Measurements from ENCODE around the gene CSF1R.

Gene CSF1R

DNA sequence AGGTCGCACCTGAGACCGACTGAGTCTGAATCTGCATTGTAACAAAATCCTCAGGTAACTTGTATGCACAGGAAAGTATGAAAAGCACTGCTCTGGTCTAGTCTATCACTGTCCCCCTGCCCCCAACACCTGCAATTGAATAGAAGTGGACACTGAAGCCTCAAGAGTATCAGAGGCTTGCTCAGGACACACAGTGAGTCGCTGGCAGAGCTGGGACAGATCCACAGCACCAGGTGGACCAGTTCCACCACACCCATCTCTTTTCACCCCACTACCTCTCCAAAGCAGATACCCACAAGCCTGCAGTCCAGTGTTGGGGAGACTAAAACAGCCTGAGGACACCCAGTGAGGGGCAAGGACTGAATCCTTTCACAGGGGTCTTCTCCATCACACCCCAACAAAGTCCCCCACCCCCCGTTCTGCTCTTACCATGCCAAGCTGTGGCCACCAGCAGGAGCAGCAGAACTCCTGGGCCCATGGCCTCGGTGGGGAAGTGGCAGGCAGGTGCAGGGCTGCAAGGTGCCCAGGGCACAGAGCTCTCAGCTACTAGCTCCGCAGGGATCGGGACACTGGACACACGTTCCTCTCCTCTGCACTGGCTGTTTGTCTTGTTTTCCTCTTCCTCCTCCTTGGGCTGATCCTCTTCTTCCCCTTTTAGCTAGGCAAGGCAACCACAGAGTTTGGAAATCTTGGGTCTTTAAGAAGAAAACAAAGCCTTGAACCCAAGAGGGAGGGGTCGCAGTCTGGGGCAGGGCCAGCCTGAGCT is at the start of gene CSF1R:
CSF1R (minus strand) TSS at position 605 of the 766 bp plus-strand sequence; CDS start at position 478, 127 bp downstream.
- no peak for DNase-seq (ENCODE audit: low read depth in 2 of 3, low spot score in 2 of 3)

DNA sequence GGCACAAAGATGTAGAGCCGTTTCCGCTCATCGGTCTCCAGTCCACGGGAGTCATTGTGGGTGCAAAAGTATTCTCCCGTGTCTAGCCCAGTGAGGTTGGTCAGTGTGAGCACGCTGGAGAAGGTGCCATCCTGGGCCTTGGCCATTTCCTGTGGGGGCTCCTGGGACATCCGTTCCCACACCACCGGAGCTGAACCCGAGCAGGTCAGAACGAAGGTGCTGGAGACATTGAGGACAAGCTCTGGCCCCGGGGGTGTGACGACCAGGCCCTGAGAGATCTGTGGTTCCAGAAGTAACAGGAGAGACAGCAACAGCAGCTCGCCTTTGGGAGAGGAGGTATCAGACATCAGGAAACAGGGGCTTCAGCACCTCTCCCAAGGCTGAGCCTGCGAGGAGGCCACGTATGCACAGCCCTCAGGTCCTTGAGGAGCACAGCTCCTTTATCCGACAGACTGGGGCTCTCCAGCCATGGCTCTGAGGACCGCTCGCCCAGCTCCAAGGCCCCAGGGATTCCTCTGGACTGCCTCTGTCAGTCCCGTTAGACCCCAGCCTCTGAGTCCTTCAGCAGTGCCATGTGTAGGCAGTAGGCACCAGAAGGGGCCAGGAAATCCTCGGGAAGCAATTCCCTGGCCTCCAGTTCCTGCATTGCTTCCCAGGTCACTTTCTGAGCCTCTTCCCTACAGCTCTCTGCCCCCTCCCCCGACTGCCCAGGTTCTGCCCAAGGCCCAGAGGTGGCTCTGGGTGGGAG is 49.4 kb upstream of the CSF1R start:
- no peak for DNase-seq (ENCODE audit: low read depth in 2 of 3, low spot score in 2 of 3)

DNA sequence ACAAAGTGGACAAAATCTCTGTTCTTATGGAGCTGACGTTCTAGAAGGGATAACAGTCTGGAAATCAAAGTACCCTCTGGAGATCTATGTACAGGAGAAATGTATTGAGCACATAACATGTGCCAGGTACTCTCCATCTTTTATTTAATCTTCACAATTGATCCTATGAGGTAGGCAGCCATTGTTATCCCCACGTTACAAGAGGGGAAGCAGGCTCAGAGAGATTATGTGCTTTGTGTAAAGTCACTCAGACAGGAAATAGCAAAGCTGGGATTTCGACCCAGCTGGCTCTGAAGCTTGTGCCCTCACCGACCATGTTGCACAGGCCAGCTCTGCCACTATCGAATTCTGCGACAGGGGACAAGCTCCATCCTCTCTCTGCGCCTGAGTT is 47.8 kb upstream of the CSF1R start:
- DNase-seq (ENCODE audit: low read depth in 2 of 3, low spot score in 2 of 3), result no peak

DNA sequence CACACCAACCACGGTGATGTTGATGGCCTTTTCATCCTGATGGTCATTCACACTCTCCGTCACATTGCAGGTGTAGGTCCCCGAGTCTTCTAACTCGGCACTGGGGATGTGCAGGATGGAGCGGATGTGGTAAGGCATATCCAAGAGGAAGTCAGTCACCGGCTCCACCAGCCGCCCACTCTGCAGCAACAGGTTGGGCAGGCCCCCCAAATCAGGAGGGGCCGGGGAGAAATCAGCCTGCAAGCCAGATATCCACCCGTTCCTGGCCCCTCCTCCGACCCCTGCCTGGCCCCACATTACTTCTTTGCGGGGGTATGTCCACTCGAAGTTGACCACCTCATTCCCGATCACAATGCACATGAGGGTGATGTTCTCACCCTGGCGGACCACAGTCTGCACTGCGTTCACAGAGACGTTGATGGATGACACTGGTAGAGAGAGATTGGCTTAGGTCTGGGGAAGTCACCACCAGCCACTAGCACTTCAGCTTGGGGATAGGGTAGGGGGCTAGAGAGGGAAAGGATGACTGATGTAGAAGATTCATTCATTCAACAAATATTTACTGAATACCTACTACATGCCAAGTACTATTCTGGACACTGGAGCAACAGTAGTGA is 47.3 kb upstream of the CSF1R start:
- DNase-seq (ENCODE audit: low read depth in 2 of 3, low spot score in 2 of 3), result no peak

DNA sequence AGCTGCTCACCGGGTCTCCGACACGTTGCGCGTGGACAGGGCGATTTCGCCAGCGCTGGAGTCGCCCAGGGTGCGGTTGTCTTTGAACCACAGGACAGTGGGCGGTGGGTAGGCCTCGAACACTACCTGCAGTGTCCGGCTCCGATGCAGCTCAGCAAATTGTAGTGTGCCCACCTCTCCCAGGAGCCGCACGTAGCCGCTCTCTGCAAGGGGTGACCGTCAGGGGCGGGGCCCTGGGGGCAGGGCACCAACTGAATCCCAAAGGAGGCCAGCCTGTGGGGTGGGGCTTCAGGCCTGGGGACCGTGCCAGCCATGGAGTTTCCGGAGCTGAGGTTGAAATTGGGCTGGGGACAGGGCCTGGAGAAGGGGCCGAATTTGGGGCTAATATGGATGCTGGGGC is 46.4 kb upstream of the CSF1R start:
- DNase-seq (ENCODE audit: low read depth in 2 of 3, low spot score in 2 of 3), result no peak

DNA sequence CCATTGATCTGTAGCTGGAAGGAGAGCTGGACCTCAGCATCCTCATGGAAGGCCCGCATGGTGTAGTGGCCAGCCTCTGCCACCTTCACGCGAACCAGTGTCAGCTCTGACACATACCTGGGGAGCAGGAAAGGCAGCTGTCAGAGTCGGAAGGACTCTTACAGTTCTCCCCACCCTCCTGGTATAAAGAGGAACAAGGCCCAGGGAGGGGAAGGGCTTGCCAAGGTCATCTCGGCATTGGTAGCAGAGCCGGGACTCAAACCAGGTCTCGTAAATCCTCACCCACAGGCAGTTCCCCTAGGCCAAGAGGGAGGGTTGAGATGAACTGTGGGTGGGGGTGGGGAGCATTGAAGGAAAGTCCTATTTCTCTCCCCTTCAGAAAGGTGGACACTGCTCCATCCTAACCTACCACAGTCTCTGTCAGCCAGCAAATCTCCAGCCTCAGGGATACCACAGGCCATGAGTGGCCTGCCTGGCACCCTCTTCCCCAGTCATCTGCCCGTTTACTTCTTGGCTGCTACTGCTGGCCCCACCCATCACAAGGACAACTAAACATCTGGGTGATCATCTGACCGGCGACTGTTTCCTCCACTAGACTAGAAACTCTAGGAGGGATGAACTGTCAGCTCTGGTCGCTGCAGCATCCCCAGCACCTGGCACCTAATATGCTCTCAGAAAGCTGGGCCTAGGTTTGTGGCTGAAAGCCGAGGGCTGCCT is 45.8 kb upstream of the CSF1R start:
- DNase-seq (ENCODE audit: low read depth in 2 of 3, low spot score in 2 of 3), result no peak

DNA sequence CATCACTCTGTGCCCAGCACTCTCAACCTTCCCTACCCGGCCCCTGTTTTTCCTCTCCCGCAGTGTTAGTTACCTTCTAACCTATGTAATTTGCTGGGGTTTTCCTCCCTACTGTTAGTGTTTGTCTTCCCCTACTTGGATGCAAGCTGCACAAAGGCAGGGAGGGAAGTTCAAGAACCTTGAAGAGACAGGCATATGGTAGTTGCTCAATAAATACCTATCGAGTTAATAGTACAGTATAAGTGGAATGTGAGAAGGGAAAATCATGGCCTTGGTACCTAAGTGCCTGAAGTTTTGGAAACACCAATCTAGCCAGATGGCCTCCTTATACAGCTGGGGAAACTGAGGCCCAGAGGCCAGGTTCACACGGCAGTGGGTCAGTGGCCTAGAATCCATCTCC is 45.1 kb upstream of the CSF1R start:
- DNase-seq (ENCODE audit: low read depth in 2 of 3, low spot score in 2 of 3), result no peak

DNA sequence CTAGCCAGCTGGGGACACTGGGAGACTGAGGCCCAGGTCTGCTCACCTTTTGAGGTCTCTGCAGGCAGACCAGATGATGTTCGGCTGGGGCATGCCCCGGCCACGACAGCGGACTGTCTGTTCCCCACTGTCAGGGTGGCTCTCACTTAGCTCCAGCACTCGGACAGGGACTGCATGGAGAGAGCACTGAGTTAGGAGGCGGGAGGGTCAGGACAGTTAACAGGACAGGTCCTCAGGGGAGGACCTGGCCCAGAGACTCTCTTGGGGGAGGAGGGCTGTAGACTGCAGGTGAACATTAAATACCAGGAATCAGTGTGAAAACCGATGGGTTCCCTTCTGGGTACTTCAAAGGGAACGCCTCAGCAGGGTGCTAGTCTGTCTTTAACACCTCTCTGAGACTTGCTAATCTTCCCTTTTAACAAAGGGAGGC is 44.2 kb upstream of the CSF1R start:
- no peak for DNase-seq (ENCODE audit: low read depth in 2 of 3, low spot score in 2 of 3)

DNA sequence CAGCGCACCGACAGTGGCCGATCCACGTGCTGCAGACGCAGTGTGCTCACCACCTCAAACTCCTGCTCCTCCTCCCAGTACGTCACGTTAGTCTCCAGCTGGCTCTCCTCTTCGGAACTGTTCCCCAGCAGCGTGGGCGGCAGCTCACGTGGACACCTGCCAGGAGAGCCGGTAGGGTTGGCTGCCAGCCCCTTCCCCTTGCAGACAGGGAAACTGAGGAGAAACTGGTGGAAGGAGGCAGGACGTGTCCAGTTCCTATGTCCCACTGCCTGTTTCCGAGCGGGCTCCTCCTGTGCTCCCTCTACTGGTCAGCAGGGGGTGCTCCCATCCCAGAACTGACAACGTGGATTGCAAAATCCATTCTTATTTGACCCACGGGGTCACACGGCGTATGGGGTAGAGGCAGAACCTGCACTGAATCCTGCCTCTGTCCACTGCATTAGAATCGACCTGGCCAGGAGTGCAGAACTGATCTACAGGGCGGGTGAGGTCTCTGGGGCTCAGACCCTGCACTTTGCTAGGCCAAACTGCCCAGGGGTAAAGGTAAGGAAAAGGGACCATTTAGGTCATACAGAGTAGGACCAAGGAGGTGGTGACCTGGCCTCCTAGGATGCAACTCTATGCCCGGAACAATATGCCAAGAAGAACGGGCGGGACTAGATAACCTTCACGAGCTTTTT is 43.6 kb upstream of the CSF1R start:
- DNase-seq (ENCODE audit: low read depth in 2 of 3, low spot score in 2 of 3), result peak; percentile 2 to 23 (median 13)

DNA sequence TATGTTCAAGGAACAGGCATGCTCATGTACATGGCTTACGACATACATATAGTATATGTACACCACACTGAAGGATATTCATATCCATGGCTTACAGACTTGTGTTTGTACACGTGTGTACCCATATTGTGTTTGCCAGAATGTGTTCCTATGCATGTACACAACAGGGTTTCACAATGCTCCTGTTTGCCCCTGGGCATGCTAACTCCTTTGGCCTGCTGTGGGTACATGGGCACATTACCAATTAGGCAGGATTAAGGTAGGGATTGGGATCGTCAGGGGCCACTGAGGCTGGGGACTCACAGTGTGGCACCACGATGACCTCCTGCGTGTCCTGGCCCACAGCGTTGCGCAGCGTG is 43.1 kb upstream of the CSF1R start:
- no peak for DNase-seq (ENCODE audit: low read depth in 2 of 3, low spot score in 2 of 3)

DNA sequence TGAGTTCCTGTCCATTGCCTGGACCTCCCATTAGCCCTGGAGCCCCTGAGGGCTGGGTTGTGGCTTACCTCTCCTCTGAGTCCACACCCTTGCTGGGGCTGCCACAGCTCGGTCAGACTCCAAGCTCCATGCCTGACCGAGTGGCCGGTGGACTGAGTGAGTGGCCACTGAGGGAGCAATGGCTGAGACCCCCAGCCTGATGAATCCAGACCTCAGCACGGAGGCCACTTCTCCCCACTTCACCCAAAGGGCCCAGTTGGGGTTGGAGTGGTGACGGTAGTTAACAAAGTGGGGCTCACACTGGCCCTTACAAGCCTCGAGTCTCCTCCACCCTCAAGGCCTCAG is 40.5 kb upstream of the CSF1R start:
- no peak for DNase-seq (ENCODE audit: low read depth in 2 of 3, low spot score in 2 of 3)

DNA sequence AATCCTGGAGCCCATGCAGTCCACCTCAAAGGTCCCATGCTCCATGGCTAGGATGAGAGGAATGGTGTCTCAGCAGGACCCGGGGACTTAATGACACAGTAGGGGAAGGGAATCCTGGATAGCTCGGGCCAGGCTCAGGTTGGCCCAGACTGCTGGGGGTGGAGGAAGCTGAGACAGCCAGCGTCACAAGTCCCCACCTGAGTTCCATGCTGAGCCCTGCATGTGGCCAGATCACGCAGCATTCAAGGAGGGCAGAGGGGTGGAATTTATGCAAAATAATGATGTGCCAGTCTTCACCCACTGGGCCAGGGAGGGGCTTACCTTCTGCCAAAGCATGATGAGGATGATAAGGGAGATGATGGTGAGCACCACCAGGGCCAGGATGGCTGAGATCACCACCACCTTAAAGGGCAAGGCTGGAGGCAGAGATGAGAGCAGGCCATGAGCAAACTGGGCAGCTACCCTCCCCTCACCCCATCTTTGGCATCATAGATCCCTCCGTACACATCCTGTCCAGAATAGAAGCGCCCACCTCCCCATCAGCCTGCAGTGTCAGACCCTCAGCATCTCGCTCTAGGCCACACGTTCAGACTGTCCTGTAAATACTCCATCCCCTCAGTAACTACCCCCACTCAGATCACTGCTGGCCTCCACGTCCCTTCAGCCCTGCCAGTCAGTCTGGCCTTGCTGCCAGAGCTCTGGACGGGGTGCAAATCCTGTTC is 40.0 kb upstream of the CSF1R start:
- DNase-seq (ENCODE audit: low read depth in 2 of 3, low spot score in 2 of 3), result no peak

DNA sequence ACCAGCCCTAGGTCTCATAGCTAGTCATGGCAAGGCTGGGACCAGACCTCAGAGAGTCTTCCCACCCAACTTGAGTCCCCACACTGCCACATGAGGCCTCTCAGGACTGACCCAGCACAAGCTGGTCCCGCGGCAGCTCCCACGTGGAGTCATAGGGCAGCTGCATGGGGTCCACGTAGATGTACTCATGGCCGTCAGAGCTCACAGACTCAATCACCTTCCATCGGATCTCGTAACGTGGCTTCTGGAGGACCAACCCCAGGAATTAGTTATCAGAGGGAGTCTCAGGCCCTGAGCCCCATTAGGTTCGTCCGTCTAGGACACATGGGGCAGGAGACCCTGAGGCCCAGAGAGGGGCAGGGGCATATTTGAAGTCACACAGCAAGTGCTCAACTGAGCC is 39.0 kb upstream of the CSF1R start:
- no peak for DNase-seq (ENCODE audit: low read depth in 2 of 3, low spot score in 2 of 3)

DNA sequence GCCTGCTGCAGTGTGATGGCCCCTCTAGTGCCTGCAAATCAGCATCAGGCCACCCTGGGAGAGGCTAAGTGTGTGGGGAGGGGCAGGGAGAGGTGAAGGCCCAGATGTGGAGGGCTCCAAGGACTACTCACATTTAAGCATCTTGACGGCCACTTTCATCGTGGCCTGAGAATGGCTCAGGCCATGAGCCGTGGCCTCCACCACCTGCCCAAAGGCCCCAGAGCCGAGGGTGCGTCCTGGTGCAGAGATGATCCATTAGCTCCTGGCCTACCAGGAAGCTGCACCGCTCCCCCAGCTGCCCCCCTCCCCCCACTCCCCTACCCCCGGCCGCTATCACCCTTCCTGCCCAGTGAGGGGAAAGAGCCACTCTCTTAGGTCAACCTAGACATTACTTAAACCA is 38.2 kb upstream of the CSF1R start:
- DNase-seq (ENCODE audit: low read depth in 2 of 3, low spot score in 2 of 3), result no peak

DNA sequence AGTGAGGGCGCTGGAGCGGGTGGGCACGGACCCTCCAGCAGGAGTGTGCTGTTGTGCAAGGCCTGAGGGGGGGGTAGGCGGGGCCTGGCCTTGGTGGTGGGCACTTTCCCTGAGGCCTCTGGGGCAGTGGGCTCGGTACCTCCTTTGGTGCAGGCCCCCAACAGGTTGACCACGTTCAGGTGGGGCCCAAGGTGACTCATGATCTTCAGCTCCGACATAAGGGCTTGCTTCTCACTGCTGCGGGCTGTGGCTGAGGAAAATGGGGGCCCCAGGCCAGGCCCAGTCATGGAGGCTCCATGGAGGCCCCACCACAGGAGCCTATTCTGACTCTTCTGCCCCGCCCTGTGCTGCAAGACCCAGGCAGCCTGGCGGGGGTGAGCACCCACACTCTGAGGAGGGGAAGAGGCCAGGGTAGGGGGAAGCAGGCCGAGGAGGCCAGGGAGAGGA is 37.8 kb upstream of the CSF1R start:
- no peak for DNase-seq (ENCODE audit: low read depth in 2 of 3, low spot score in 2 of 3)

DNA sequence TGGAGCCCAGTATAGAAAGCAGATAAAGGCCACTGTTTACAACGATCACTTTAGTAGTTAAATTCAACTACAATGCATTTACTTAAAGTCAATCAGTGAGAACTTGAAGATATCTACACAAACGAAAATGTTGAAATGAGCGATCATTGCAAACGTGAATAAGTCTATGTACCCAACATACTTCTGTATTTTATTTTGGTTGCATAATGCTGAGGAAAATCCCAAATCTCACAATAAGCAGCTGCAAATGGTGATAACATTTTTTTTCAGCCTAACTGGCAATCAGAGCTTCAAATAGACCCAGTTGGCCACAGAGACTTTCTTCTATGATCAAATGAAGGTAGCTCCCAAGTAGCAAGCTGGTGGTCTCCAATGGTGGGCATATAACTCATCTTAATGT is 37.2 kb upstream of the CSF1R start:
- no peak for DNase-seq (ENCODE audit: low read depth in 2 of 3, low spot score in 2 of 3)

DNA sequence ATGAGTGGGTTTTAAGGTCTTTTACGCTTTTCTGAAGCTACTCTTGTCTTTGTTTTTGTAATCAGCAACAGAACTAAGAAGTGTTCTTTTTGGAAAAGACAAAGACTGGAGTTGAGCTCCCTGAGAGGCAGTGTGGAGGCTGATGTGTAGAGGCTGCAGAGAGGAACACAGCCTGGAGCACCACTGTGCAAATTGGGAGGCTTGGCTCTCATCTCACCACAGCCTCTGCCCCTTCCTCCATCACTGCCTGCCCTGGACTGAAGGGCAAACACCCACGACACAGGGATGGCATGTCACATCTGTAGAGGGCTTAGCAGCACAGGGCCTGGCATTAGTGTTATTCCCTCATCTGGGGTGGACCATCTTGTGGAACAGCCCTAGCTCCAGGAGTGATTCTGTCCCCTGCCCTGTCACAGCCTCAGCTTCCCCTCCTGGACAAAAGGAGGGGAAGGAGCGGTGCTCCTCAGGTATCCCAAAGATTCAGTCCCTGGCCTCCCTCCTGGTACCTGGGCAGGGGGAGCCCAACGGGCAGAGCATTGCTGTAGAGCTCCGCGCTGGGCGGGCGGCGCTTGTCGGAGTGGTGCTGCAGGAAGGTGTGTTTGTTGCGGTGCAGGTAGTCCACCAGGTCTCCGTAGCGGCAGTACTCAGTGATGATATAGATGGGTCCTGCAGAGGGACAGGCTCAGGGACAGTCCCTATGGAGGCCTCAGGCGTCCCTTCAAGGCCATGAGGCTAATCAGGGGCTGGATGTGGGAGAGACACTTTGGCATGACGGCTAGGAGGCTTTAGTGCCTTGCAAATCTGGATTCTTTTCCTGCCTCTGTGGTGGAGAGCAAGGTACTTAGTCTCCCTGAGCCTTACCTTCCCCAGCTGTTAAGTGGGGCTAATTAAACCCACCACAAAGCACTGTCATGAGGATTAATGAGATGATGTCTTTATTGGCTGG is 36.5 kb upstream of the CSF1R start:
- DNase-seq (ENCODE audit: low read depth in 2 of 3, low spot score in 2 of 3), result no peak

DNA sequence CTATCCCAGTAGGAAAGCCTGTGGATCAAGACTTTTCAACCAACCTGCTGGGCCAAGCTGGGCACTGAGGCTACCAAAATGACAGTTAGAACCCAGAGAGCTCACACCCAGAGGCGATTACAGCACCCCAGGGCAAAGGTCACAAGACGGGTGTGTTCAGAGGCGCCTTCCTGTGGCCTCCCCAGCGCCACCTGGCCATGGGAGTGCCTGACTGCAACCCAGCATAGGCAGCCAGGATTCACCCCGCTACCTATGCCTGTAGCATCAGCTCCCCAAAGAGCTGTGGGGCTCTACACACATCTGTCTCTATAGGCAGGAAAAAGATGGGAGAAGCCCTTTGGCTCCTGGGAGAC is 35.8 kb upstream of the CSF1R start:
- no peak for DNase-seq (ENCODE audit: low read depth in 2 of 3, low spot score in 2 of 3)

DNA sequence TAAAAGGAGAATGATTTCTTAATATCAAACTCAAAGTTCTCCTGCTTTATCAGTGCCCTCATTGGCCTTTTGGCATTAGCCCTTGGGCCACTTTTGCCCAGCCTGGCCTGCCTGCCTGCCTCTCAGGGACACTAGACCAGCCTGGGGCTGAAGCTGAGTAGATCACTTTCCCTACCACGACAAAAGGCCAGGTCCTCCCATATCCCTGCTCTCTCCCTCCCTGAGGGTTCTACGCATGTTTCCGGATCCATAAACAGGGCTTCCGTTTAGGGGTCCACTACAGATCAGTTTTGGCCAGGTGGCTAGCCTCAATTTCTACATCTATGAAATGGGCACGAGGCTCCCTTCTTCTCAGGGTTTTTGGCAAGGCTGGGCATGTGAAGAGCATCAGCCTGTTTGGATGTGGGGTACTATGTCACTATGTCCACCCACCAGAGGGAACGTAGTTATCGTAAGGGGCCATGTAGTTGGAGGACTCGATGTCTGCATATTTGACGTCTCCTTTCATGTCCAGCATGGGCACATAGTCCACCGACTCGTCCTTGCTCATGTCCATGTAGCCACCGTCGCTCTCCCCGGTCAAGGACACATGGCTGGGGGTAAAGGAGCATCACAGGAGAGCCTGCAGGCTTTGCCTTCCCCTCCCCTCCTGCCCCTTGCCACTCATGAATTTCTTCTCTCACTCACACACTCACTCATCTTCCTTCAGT is 35.2 kb upstream of the CSF1R start:
- no peak for DNase-seq (ENCODE audit: low read depth in 2 of 3, low spot score in 2 of 3)

Data from activated CD8-positive, alpha-beta memory T cell treated with anti-CD3 and anti-CD28 coated beads for 48 hours (primary cell).